HepG2 (cell line): ENCODE measurements around the gene ZFAND6. TPM values are rescaled to one million over a fixed set of nuclear protein-coding genes. Genes with fewer than 3 reads are reported as not detected.
A peak's percentile ranks its signal among the peaks of the same experiment; 100 is the strongest.
"Not testable (repeated sequence)": the region's sequence is repeated elsewhere in the genome, so short reads cannot be mapped to it uniquely, and the experiment has no call there.

Experiments
- ATAC-seq: fragments of 200-7000 bp; cut with Tn5 transposase; 3 replicates; pipeline ENCODE4 v1.9.1; 2020; ENCODE audit warnings: mild to moderate bottlenecking, moderate library complexity
- BruUV-seq: library from RNA; stranded (reverse); fragments of 400-500 nt; replicated peaks from 2 replicates; lab custom pipeline; 2021; lab: Mats Ljungman, UMichigan
- CTCF ChIA-PET: fragments of 300-600 bp; formaldehyde crosslinking; extraction: SDS; loops from one replicate; lab custom pipeline; 2021; ENCODE audit warnings: low total read pairs, inconsistent platforms, low intra/inter-chr PET ratio; lab: Yijun Ruan, JAX
- POLR2A ChIA-PET: fragments of 350-600 bp; sonication (Branson Sonifier 250); formaldehyde crosslinking; loops from one replicate; lab custom pipeline; 2020; ENCODE audit warnings: antibody characterized with exemption, inconsistent platforms; lab: Yijun Ruan, JAX
- DNase-seq: peaks from one replicate; pipeline ENCODE4 v3.0.0-alpha.2; 2015; ENCODE audit warnings: low spot score
- FAIRE-seq: peaks from 3 replicates; lab custom pipeline; 2011; peaks lifted over from hg19 to GRCh38; lab: Jason Lieb, UNC
- H2AFZ ChIP-seq: one replicate; pipeline ENCODE4 v1.6.1; 2011; ENCODE audit warnings: low read length, inconsistent platforms
- H3K27ac ChIP-seq: fragments of 300-600 bp; 3 replicates; pipeline ENCODE4 v1.8.0; 2011; ENCODE audit warnings: mixed run types, mild to moderate bottlenecking, mixed read lengths, low read length, inconsistent platforms; ENCODE audit not compliant: insufficient read depth; ENCODE audit errors: extremely low read length
- H3K27me3 ChIP-seq, 2 experiments: fragments of 200-600 bp in 1 of 2; 2 replicates in 1 of 2; 3 replicates in 1 of 2; pipeline versions ENCODE4 v1.6.0 to v1.8.0; 2011; ENCODE audit warnings: low read length in 2 of 2, mild to moderate bottlenecking in 2 of 2, moderate library complexity in 2 of 2, inconsistent platforms in 1 of 2; ENCODE audit not compliant: insufficient read depth in 2 of 2, control insufficient read depth in 1 of 2
- H3K36me3 ChIP-seq, 2 experiments: fragments of 200-600 bp in 1 of 2; replicated peaks in 1 of 2; 2 replicates in 1 of 2; 3 replicates in 1 of 2; pipeline versions ENCODE4 v1.5.1 to v1.8.0; 2011; ENCODE audit warnings: low read length in 2 of 2, inconsistent platforms in 1 of 2; ENCODE audit not compliant: insufficient read depth in 2 of 2, control insufficient read depth in 1 of 2
- H3K4me1 ChIP-seq: 2 replicates; pipeline ENCODE4 v1.5.1; 2012; ENCODE audit warnings: low read length, inconsistent platforms; ENCODE audit not compliant: insufficient read depth
- H3K4me2 ChIP-seq: 2 replicates; pipeline ENCODE4 v1.6.0; 2011; ENCODE audit warnings: low read depth, low read length, inconsistent platforms
- H3K4me3 ChIP-seq, 3 experiments: fragments of 200-600 bp in 1 of 3; sonication (generic), shearing (Covaris generic) in 1 of 3; replicated peaks in 1 of 3; 2 replicates each; pipeline ENCODE4 v1.5.1; 2011 to 2016; ENCODE audit warnings: low read length in 3 of 3, inconsistent platforms in 2 of 3, low read depth in 2 of 3, mild to moderate bottlenecking in 2 of 3, control low read depth in 1 of 3, mixed read lengths in 1 of 3; ENCODE audit not compliant: insufficient read depth in 1 of 3
- H3K79me2 ChIP-seq: one replicate; pipeline ENCODE4 v1.6.1; 2011; ENCODE audit warnings: low read length, inconsistent platforms; ENCODE audit not compliant: insufficient read depth
- H3K9ac ChIP-seq: 2 replicates; pipeline ENCODE4 v1.6.0; 2011; ENCODE audit warnings: mild to moderate bottlenecking, low read depth, low read length, inconsistent platforms; ENCODE audit not compliant: insufficient read depth
- H3K9me3 ChIP-seq: 2 replicates; pipeline ENCODE4 v1.5.1; 2012; ENCODE audit warnings: mild to moderate bottlenecking, low read length
- H4K20me1 ChIP-seq: 2 replicates; pipeline ENCODE4 v1.6.0; 2011; ENCODE audit warnings: inconsistent platforms, mild to moderate bottlenecking, low read length, moderate library complexity; ENCODE audit not compliant: insufficient read depth
- PAXIP1 ChIP-seq: sonication (generic); formaldehyde crosslinking; conservative IDR thresholded peaks from 2 replicates; pipeline ENCODE4 v1.4.0; 2020; ENCODE audit warnings: mild to moderate bottlenecking, missing genetic modification reagents, moderate library complexity
- ZNF687 ChIP-seq: sonication (generic); formaldehyde crosslinking; IDR thresholded peaks from 2 replicates; pipeline ENCODE4 v1.5.1; 2020; ENCODE audit warnings: mild to moderate bottlenecking, missing genetic modification reagents, moderate library complexity
- WGBS: methylation state at CpG from one replicate; pipeline ENCODE4 v1.1.6; 2017; ENCODE audit warnings: low lambda C conversion rate; 5-methylcytosine and 5-hydroxymethylcytosine counted together
- in situ Hi-C: cut with HindIII; loops from 2 replicates; pipeline ENCODE4 v1.10.0; 2017; ENCODE audit warnings: low pct_unique_long_range_greater_than_20kb; ENCODE audit not compliant: extremely low pct_ligation_motif_present
- intact Hi-C: fragments of 100-400 bp; cut with micrococcal nuclease; formaldehyde crosslinking; loops from one replicate; pipeline ENCODE4 v1.10.0; 2022; ENCODE audit not compliant: unreplicated experiment
- polyA plus RNA-seq, 8 experiments: library from polyadenylated mRNA; depleted of rRNA in 3 of 8; stranded (reverse) in 7 of 8; unstranded in 1 of 8; fragments of >200 nt; fragmentation: Illumina TruSeq in 4 of 8; extraction: Trizol in 4 of 8; gene quantifications; 2 replicates each; pipeline versions ENCODE4 v1.2.1 to v1.2.3, GENCODE V29; 2011 to 2016; ENCODE audit warnings: low read depth in 4 of 8, missing spikeins in 1 of 8, mixed read lengths in 1 of 8; ENCODE audit not compliant: insufficient read depth in 1 of 8
- total RNA-seq, 5 experiments: library from RNA; depleted of rRNA; stranded (reverse); fragments of >200 nt; fragmentation: Illumina TruSeq; extraction: Trizol; gene quantifications; 2 replicates each; pipeline ENCODE4 v1.2.3, GENCODE V29; 2016; ENCODE audit warnings: low read depth in 1 of 5

The ZFAND6 gene
- total and polyA plus RNA-seq, 2 of the 13 experiments (the other 11 are each of a cell fraction or from before 2014, with no cell fraction given), result 84.2 to 115 TPM

DNA sequence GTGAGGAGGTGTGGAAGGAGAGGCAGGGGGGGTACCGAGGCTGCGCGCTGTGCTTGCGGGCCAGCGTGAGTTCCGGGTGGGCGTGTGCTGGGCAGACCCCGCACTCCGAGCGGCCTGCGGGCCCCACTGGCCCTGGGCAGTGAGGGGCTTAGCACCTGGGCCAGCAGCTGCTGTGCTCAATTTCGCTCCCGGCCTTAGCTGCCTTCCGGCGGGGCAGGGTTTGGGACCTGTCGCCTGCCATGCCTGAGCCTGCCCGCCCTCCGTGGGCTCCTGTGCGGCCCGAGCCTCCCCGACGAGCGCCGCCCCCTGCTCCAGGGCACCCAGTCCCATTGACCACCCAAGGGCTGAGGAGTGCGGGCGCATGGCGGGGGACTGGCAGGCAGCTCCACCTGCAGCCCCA, 43.0 kb upstream of the ZFAND6 start:
- H4K20me1 ChIP-seq, H3K79me2 ChIP-seq, DNase-seq, CTCF ChIA-PET, H3K4me2 ChIP-seq, H3K27ac ChIP-seq, BruUV-seq, H2AFZ ChIP-seq, H3K36me3 ChIP-seq, intact Hi-C loops, H3K9ac ChIP-seq, ATAC-seq, H3K4me3 ChIP-seq, H3K9me3 ChIP-seq, H3K27me3 ChIP-seq, FAIRE-seq: not testable (repeated sequence)
- H3K4me1 ChIP-seq, result peaks cover 31% of the 10 kb centered on the region
- TF ChIP-seq PAXIP1 (CRISPR knock-in tag), result 0 out of 2 replicates have a peak, but pooled peaks have one; percentile 4
- TF ChIP-seq ZNF687, result peak; percentile 18; the same call in 1 of the 2 replicates
- in situ Hi-C loops, result loop anchor here (25.0 kb wide), 1 partner anchor 296 kb away; no protein-coding TSS in a partner anchor
- POLR2A ChIA-PET, result interaction anchor here (1.2 kb wide), 1 partner anchor 9 kb away, joined by 6 read pairs; no protein-coding TSS in a partner anchor
- 100% methylated on average over 1 of the region's 27 CpGs for WGBS
